ENCODE measurements around the gene PEAK1.

GRCh38 chr15:77120576-77120975, 299.3 kb downstream of the PEAK1 start:
- TF ChIP-seq ZNF622 (IDR thresholded peaks at IDR 0.05) (no peak), KAT2A (conservative IDR thresholded peaks at IDR 0.05; ENCODE audit: control insufficient read depth, low read depth, low read length) (no peak), CTCF (IDR thresholded peaks at IDR 0.05 in 2 of 3, conservative IDR thresholded peaks at IDR 0.05 in 1 of 3; ENCODE audit: control insufficient read depth in 2 of 3, extremely low read depth in 1 of 3, insufficient read depth in 1 of 3, low read depth in 3 of 3, low read length in 3 of 3) (no peak), NR2C2 (IDR thresholded peaks at IDR 0.05; ENCODE audit: borderline replicate concordance, control insufficient read depth, insufficient read length, low read depth) (no peak), RAD21 (IDR thresholded peaks at IDR 0.05; ENCODE audit: insufficient read depth, low read depth, low read length) (no peak), SREBF2 (IDR thresholded peaks at IDR 0.05; ENCODE audit: low read length) (no peak), SMC3 (IDR thresholded peaks at IDR 0.05; ENCODE audit: borderline replicate concordance, low read length) (no peak)

Data from GM12878 (cell line).